GM12873 (cell line): ENCODE results near the gene CBY1.

Source experiments
- TF ChIP-seq, protein P1 (sequence below): IDR thresholded peaks from 2 replicates; pipeline ENCODE4 v1.5.1; 2012; ENCODE audit warnings: low read depth, mild to moderate bottlenecking, moderate library complexity, low read length, control low read depth; ENCODE audit not compliant: insufficient read depth; ENCODE audit errors: missing control alignments

CBY1 gene

DNA sequence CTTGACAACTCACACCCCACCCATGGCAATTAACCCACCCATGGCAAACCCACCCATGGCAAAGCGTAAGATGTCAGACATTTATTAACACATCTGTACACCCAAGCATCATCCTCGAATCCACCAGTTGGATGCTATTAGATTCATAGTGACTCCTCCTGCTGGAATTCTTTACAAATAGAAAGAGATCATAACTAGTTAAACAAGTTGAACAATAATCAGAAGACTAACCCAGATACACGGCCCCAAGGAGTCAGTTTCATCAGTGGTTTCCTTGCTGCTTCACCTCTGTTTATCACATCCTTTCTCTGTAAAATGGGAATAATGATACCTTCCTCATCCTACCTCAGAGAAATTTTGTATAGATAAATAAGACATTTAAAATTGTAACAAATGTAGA is 54.4 kb downstream of the CBY1 start:
- TF ChIP-seq, protein P1, sequence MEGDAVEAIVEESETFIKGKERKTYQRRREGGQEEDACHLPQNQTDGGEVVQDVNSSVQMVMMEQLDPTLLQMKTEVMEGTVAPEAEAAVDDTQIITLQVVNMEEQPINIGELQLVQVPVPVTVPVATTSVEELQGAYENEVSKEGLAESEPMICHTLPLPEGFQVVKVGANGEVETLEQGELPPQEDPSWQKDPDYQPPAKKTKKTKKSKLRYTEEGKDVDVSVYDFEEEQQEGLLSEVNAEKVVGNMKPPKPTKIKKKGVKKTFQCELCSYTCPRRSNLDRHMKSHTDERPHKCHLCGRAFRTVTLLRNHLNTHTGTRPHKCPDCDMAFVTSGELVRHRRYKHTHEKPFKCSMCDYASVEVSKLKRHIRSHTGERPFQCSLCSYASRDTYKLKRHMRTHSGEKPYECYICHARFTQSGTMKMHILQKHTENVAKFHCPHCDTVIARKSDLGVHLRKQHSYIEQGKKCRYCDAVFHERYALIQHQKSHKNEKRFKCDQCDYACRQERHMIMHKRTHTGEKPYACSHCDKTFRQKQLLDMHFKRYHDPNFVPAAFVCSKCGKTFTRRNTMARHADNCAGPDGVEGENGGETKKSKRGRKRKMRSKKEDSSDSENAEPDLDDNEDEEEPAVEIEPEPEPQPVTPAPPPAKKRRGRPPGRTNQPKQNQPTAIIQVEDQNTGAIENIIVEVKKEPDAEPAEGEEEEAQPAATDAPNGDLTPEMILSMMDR, result no peak

DNA sequence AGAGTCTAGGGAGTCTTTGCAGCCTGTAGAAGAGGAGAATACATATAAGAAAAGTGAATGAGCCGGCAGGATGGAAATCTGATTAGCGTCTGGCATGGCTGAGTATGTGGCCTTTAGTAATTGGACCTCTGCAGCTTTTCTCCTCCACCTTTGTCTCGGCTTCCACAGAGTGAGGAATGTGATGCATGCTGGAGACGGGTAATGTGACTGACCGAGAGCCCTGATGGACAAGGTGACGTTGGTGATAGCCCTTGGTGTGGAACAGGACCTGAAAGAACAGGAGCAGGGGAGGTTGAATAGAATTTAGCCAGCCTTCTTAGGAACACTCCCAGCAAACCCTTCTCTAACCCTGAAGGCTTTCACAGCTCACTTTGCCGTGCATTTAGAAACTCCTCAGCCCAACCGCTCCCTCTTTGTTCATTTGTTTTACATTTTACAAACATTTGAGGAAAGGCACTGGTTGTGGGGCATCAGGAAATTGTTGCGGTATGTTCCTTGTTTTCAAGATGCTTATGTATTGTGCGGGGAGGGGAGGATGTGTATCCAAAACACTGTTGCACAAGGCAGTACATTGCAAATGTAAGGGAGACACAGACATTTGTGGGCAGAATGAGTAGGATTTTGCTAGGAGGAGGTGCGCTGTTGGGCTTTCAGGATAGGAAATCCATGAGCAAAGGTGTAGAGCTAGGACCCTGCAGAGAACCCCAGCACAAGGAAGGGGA is 56.2 kb downstream of the CBY1 start:
- TF ChIP-seq, protein P1, result no peak

DNA sequence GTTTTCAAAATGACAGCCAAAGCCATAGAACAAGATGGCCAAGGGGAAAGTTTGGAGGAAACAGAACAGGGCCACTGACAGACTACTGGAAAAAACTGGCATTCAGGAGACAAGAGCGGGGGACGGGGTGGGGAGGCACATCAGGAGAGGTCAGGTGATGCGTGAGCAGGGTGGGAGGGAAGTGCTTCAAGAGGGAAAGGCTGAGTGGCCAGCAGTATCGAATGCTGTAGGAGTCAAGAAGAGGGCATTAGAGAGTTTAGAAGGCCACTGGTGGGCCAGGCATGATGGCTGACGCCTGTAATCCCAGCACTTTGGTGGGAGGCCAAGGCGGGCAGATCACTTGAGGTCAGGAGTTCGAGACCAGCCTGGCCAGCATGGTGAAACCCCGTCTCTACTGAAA is 57.5 kb downstream of the CBY1 start:
- TF ChIP-seq, protein P1, result no peak

DNA sequence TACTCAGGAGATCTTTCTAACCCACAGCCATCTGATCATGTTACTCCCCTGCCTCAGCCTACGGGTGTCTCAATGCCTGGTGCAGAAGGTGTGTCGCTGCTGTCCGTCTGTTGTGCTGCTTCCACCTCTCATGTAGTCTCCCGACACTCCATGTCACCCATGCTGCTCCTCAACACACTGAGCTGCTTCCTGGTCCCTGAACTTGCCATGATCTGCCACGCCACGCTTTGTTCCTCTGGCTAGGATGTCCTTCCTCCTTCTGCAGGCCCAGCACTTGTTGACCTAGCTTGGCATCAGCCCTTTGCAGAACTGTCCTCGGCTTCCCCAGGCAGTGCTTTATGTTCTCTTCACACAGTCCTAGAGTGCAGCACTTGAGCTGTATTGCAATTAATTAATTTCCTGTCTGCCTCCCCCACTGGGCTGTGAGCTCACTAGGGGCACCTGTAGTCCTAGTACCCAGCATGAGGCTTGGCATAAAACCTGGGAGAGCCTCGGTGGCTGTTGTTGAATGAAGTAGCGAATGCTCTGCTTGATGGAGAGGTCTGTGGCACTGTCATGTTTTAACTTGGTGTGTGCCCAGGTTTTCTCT is 58.8 kb downstream of the CBY1 start:
- TF ChIP-seq, protein P1, result no peak

DNA sequence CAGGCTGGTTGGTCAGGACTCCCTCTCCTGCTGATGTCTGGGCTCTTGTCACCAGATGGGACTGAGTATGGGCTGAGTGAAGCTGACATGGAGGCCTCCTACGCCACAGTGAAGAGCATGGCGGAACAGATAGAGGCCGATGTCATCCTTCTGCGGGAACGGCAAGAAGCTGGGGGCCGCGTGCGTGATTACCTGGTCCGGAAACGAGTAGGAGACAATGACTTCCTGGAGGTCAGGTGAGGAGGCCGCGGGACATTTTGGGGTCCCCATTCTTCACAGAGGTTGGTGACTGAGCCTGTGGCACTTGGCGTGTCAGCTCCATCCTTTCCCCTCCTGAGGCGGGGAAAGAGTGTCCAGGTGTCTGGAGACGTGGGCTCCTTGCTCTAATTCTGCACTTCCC is 59.4 kb downstream of the CBY1 start:
- TF ChIP-seq, protein P1, result no peak

DNA sequence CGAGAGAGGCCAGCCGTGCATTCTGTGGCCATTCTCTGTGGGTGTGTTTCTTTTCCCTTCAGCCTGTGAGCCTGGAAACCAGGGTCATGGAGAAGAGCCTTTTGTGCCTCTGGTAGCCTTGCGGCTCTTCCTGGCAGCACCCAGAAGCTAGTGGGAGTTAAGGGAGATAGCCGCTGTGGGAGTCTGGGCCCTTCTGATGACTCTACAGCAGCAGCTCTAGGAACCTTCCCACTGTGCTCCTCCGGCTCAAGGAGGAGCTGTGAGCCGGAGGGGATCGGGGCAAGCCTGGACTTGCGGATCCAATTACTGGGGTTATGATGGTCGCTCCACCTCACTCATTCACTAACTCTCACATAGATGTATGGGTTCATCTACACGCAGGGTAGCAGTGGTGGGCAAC is 59.8 kb downstream of the CBY1 start:
- TF ChIP-seq, protein P1, result no peak

DNA sequence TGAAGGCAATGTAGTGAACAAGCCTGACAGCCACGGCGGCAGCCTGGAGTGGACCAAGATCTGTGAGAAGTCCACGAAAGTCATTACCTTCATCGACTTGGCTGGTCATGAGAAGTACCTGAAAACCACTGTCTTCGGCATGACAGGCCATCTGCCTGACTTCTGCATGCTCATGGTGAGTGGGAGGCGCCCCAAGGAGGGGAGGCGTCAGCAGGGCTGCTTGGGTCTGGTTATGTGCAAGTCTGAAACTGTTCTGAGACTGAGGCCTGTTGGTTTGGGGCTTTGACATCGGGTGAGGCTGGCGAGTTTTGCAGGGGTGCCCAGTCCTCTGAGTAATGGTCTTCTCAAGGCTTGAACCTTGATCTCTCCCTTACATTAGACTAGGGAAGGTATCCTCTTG is 60.4 kb downstream of the CBY1 start:
- TF ChIP-seq, protein P1, result no peak
